HepG2 (cell line): ENCODE data around the gene MSI2. TPM values are rescaled to one million over a fixed set of nuclear protein-coding genes. Genes with fewer than 3 reads are reported as not detected.

Source experiments
- ETV6 ChIP-seq: sonication (generic); formaldehyde crosslinking; conservative IDR thresholded peaks from 2 replicates; pipeline ENCODE4 v1.4.0; 2020; ENCODE audit warnings: missing genetic modification reagents
- GLI4 ChIP-seq: sonication (generic); formaldehyde crosslinking; IDR thresholded peaks from 2 replicates; pipeline ENCODE4 v1.5.1; 2020; ENCODE audit warnings: missing genetic modification reagents, mild to moderate bottlenecking, moderate library complexity, borderline replicate concordance
- HOXA3 ChIP-seq: sonication (generic); formaldehyde crosslinking; IDR thresholded peaks from 2 replicates; pipeline ENCODE4 v1.5.0; 2020; ENCODE audit warnings: missing genetic modification reagents
- NFAT5 ChIP-seq: sonication (generic); formaldehyde crosslinking; IDR thresholded peaks from 2 replicates; pipeline ENCODE4 v1.4.0; 2020; ENCODE audit warnings: missing genetic modification reagents
- PRDM15 ChIP-seq: sonication (generic); formaldehyde crosslinking; IDR thresholded peaks from 2 replicates; pipeline ENCODE4 v1.4.0; 2020; ENCODE audit warnings: missing genetic modification reagents
- SNAPC2 ChIP-seq: sonication (generic); formaldehyde crosslinking; IDR thresholded peaks from 2 replicates; pipeline ENCODE4 v1.8.1; 2022; ENCODE audit warnings: mild to moderate bottlenecking, missing genetic modification reagents
- ZBTB43 ChIP-seq: sonication (generic); formaldehyde crosslinking; conservative IDR thresholded peaks from 2 replicates; pipeline ENCODE4 v1.4.0; 2020; ENCODE audit warnings: missing genetic modification reagents
- ZFY ChIP-seq: sonication (generic); formaldehyde crosslinking; IDR thresholded peaks from 2 replicates; pipeline ENCODE4 v1.4.0; 2020; ENCODE audit warnings: missing genetic modification reagents
- ZNF3 ChIP-seq: IDR thresholded peaks from 2 replicates; pipeline ENCODE4 v1.7.0; 2017; ENCODE audit warnings: inconsistent platforms
- ZNF512B ChIP-seq: sonication (generic); formaldehyde crosslinking; IDR thresholded peaks from 2 replicates; pipeline ENCODE4 v1.5.1; 2020; ENCODE audit warnings: missing genetic modification reagents, mild to moderate bottlenecking, borderline replicate concordance
- ZNF570 ChIP-seq: sonication (generic); formaldehyde crosslinking; IDR thresholded peaks from 2 replicates; pipeline ENCODE4 v1.4.0; 2020; ENCODE audit warnings: mild to moderate bottlenecking, missing genetic modification reagents, borderline replicate concordance
- ZNF574 ChIP-seq: sonication (generic); formaldehyde crosslinking; IDR thresholded peaks from 2 replicates; pipeline ENCODE4 v1.4.0; 2020; ENCODE audit warnings: missing genetic modification reagents
- polyA plus RNA-seq, 8 experiments: library from polyadenylated mRNA; depleted of rRNA in 3 of 8; stranded (reverse) in 7 of 8; unstranded in 1 of 8; fragments of >200 nt; fragmentation: Illumina TruSeq in 4 of 8; extraction: Trizol in 4 of 8; gene quantifications; 2 replicates each; pipeline versions ENCODE4 v1.2.1 to v1.2.3, GENCODE V29; 2011 to 2016; ENCODE audit warnings: low read depth in 4 of 8, missing spikeins in 1 of 8, mixed read lengths in 1 of 8; ENCODE audit not compliant: insufficient read depth in 1 of 8
- total RNA-seq, 5 experiments: library from RNA; depleted of rRNA; stranded (reverse); fragments of >200 nt; fragmentation: Illumina TruSeq; extraction: Trizol; gene quantifications; 2 replicates each; pipeline ENCODE4 v1.2.3, GENCODE V29; 2016; ENCODE audit warnings: low read depth in 1 of 5

MSI2 gene
- total and polyA plus RNA-seq, 2 of the 13 experiments (the other 11 are each of a cell fraction or from before 2014, with no cell fraction given) = 77.5 to 78.4 TPM

GRCh38 chr17:57559634-57560318 is 303.5 kb downstream of the MSI2 start (continued):
- no peak for TF ChIP-seq ZBTB43 (CRISPR knock-in tag)
- peak; percentile 54 for TF ChIP-seq ZNF574 (CRISPR knock-in tag)
- peak; percentile 35; the same call in 1 of the 2 replicates for TF ChIP-seq PRDM15 (CRISPR knock-in tag)
- no peak for TF ChIP-seq GLI4 (CRISPR knock-in tag)
- 0 out of 2 replicates have a peak, but pooled peaks have one; percentile 34 for TF ChIP-seq NFAT5 (CRISPR knock-in tag)
- TF ChIP-seq ZFY (CRISPR knock-in tag) = peak; percentile 42; the same call in 1 of the 2 replicates
- TF ChIP-seq HOXA3 (CRISPR knock-in tag) = peak; percentile 34
- 0 out of 2 replicates have a peak, but pooled peaks have one; percentile 18 for TF ChIP-seq ZNF512B (CRISPR knock-in tag)
- no peak for TF ChIP-seq ETV6
- TF ChIP-seq SNAPC2 (CRISPR knock-in tag) = no peak
- no peak for TF ChIP-seq ZNF3 (CRISPR knock-in tag)
- 0 out of 2 replicates have a peak, but pooled peaks have one; percentile 35 for TF ChIP-seq ZNF570 (CRISPR knock-in tag)
